Upper lobe of left lung (tissue), 4 donors: ENCODE measurements around the gene SH3BP4.

Experiments
- CTCF ChIP-seq, 6 experiments: fragments of 450-650 bp in 4 of 6; fragments of 200-600 bp in 2 of 6; sonication (generic) in 2 of 6; IDR thresholded peaks; one replicate each; pipeline ENCODE4 v1.5.1; 2016 to 2019; ENCODE audit warnings: antibody characterized with exemption in 6 of 6
- EP300 ChIP-seq, 4 donors: sonication (generic); formaldehyde crosslinking; IDR thresholded peaks; one replicate each; pipeline ENCODE4 v1.5.1; 2017; ENCODE audit warnings: antibody characterized with exemption in 4 of 4, control low read depth in 2 of 4
- POLR2A ChIP-seq, 4 donors: fragments of 450-650 bp; IDR thresholded peaks; one replicate each; pipeline ENCODE4 v1.5.1; 2016 to 2017; ENCODE audit warnings: antibody characterized with exemption in 4 of 4, mild to moderate bottlenecking in 2 of 4
- POLR2AphosphoS5 ChIP-seq, 2 donors: sonication (generic); formaldehyde crosslinking; IDR thresholded peaks; one replicate each; pipeline ENCODE4 v1.5.1; 2017; ENCODE audit warnings: antibody characterized with exemption in 2 of 2

- no peak for TF ChIP-seq CTCF (IDR thresholded peaks at IDR 0.05)
- TF ChIP-seq EP300 (IDR thresholded peaks at IDR 0.05), result no peak
- no peak for TF ChIP-seq POLR2AphosphoS5 (IDR thresholded peaks at IDR 0.05)
- no peak for TF ChIP-seq POLR2A (IDR thresholded peaks at IDR 0.05)
These were observed 41.0 kb downstream of the SH3BP4 start for GRCh38 chr2:234992624-234993349.
